ENCODE results near the gene MRPS34. TPM values are rescaled to one million over a fixed set of nuclear protein-coding genes. Genes with fewer than 3 reads are reported as not detected.

The MRPS34 gene
- total RNA-seq, 1 donor, result 52.7 TPM

DNA sequence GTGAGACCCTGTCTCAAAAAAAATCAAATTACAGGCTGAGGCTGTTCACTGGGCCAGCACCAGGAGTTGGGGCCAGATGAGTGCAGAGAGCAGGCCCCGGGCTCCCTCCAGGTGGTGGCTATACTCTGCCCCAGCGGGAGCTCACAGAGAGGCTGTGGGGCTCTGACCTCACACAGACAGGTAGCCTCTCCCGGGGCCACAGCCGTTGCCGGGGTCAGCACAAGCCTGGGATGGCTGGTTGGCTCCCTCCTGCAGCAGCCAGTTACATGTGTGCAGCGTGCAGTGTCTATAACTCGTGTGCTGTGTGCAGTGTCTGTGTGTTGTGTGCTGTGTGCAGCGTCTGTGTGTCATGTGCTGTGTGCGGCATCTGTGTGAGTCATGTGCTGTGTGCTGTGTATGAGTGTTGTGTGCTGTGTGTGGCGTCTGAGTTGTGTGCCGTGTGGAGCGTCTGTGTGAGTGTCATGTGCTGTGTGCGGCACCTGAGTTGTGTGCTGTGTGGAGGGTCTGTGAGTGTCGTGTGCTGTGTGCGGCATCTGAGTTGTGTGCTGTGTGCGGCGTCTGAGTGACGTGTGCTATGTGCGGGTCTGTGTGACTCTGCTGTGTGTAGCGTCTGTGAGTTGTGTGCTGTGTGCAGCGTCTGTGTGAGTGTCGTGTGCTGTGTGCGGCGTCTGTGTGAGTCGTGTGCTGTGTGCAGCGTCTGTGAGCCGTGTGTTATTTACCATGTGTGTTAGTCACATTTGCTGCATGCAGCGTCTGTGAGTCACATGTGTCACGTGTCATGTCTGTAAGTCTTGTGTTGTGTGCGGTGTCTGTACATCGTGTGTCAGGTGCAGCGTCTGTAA is 46.1 kb downstream of the MRPS34 start:
- no peak for TF ChIP-seq CTCF (IDR thresholded peaks at IDR 0.05; ENCODE audit: insufficient read depth, low read depth, low read length)
- H3K4me3 ChIP-seq (ENCODE audit: low read depth, low read length), result no peak overlapping the region
- DNase-seq (ENCODE audit: low read depth), result no peak

DNA sequence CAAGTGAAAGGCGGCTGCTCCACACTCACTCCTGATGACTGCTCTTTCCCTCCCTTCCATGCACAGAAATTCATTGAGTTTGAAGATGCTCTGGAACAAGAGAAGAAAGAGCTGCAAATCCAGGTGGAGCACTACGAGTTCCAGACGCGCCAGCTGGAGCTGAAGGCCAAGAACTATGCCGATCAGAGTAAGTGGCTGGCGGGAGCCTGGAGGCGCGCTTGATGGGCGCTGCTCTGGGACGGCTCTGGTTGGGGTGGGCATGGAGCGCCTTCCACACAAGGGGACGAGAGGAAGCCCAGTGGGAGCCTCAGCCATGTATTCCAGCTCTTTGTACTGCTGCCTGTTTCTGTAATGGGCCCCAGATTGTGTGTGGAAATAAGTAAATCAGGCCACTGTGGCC is 48.4 kb downstream of the MRPS34 start:
- no peak for TF ChIP-seq CTCF (IDR thresholded peaks at IDR 0.05; ENCODE audit: insufficient read depth, low read depth, low read length)
- H3K4me3 ChIP-seq (ENCODE audit: low read depth, low read length), result no peak overlapping the region
- no peak for DNase-seq (ENCODE audit: low read depth)

DNA sequence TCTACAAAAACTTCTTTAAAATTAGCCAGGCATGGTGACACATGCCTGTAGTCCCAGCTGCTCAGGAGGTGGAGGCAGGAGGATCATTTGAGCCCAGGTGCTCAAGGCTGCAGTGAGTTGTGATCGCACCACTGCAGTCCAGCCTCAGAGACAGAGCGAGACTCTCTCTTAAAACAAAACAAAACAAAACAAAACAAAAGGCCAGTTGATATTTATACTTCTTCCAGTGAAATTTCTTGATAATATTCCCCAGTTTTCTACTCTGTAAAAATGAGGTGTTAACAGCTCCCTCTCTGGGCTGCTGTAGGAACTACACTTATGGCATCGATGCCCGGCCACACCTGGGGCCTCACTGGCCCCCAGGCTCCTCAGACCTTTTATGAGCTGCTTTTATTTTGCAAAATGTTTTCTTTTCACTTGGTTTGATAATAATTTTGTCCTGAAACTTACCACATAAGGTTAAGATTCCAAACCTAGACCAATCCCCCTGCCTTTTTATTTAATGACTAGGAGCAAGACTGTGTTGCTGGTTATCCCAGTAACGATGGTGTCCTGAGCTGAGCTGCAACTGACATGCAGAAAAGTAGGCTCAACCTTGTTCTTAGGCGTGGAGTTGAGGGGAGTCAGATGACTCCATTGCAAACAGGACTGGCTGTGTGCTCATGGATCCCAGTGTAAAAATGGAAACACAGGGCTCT is 49.3 kb downstream of the MRPS34 start:
- TF ChIP-seq CTCF (IDR thresholded peaks at IDR 0.05; ENCODE audit: insufficient read depth, low read depth, low read length), result peak; percentile 86
- DNase-seq (ENCODE audit: low read depth), result peak; percentile 53
- H3K4me3 ChIP-seq (ENCODE audit: low read depth, low read length), result no peak overlapping the region

Small RNAs within 50 kb of the gene (small RNA-seq; reads per million reads assigned to genes)
- 0.38 reads per million for gene MIR3177

Other genes with a start within 250 kb of the MRPS34 start
- gene TMEM204, start 239.5 kb downstream of the MRPS34 start, total RNA-seq, result 22.5 and 36.1 TPM in 2 replicates
- gene IFT140, start 161.1 kb downstream of the MRPS34 start, total RNA-seq, result 19.6 and 24.6 TPM in 2 replicates
- gene CRAMP1, start 160.8 kb downstream of the MRPS34 start, total RNA-seq, result 10.3 and 10.4 TPM in 2 replicates
- 39.3 and 61.7 TPM in 2 replicates for gene JPT2, start 94.9 kb downstream of the MRPS34 start, total RNA-seq
- 37.1 and 61.5 TPM in 2 replicates for gene MAPK8IP3, start 66.9 kb downstream of the MRPS34 start, total RNA-seq
- 41.2 and 63.9 TPM in 2 replicates for gene NME3, start 1.6 kb downstream of the MRPS34 start, total RNA-seq
- gene EME2, start 324 bp downstream of the MRPS34 start, total RNA-seq, result 13.9 and 15.5 TPM in 2 replicates
- 20.3 and 25.5 TPM in 2 replicates for gene SPSB3, start 9.4 kb upstream of the MRPS34 start, total RNA-seq
- 54.8 and 78.0 TPM in 2 replicates for gene NUBP2, start 9.8 kb upstream of the MRPS34 start, total RNA-seq
- gene IGFALS, start 20.6 kb upstream of the MRPS34 start, total RNA-seq, result under 0.01 TPM in 1 of 2 replicates, not detected in the other
- gene HAGH, start 53.7 kb upstream of the MRPS34 start, total RNA-seq, result 22.5 and 24.6 TPM in 2 replicates
- 51.8 and 63.8 TPM in 2 replicates for gene FAHD1, start 54.1 kb upstream of the MRPS34 start, total RNA-seq
- under 0.01 TPM in 1 of 2 replicates, not detected in the other for gene MEIOB, start 99.0 kb upstream of the MRPS34 start, total RNA-seq
- not detected in 2 replicates for gene HS3ST6, start 145.3 kb upstream of the MRPS34 start, total RNA-seq
- 14.2 and 16.4 TPM in 2 replicates for gene MSRB1, start 170.1 kb upstream of the MRPS34 start, total RNA-seq
- gene RPL3L, start 181.6 kb upstream of the MRPS34 start, total RNA-seq, result not detected in 2 replicates
- gene NDUFB10, start 186.4 kb upstream of the MRPS34 start, total RNA-seq, result 87.2 and 156 TPM in 2 replicates
- 1,294 and 1,994 TPM in 2 replicates for gene RPS2, start 191.7 kb upstream of the MRPS34 start, total RNA-seq
- not detected in 2 replicates for gene RNF151, start 193.7 kb upstream of the MRPS34 start, total RNA-seq
- 28.5 and 39.0 TPM in 2 replicates for gene TBL3, start 198.9 kb upstream of the MRPS34 start, total RNA-seq
- gene NOXO1, start 208.3 kb upstream of the MRPS34 start, total RNA-seq, result 0.43 TPM in 1 of 2 replicates, not detected in the other
- 9.5 and 13.9 TPM in 2 replicates for gene GFER, start 211.1 kb upstream of the MRPS34 start, total RNA-seq
- 1.6 and 2.6 TPM in 2 replicates for gene SYNGR3, start 216.8 kb upstream of the MRPS34 start, total RNA-seq
- 23.5 and 27.6 TPM in 2 replicates for gene ZNF598, start 236.7 kb upstream of the MRPS34 start, total RNA-seq
- gene NPW, start 246.7 kb upstream of the MRPS34 start, total RNA-seq, result 0.32 and 1.3 TPM in 2 replicates

Measured in fibroblast of villous mesenchyme (primary cell).